Uterus (tissue), 4 donors: Measurements from ENCODE around the gene DOCK3. TPM values are rescaled to one million over a fixed set of nuclear protein-coding genes. Genes with fewer than 3 reads are reported as not detected.

Source experiments
- DNase-seq, 2 donors: peaks; one replicate each; pipeline ENCODE4 v3.0.0-alpha.2; 2019 to 2020
- H3K27ac ChIP-seq, 2 donors: fragments of 200-600 bp; sonication (generic); 1 replicate in 1 of 2; 2 replicates in 1 of 2; pipeline ENCODE4 v1.5.1; 2016 to 2018
- H3K27me3 ChIP-seq, 2 donors: fragments of 200-600 bp; sonication (generic); one replicate each; pipeline ENCODE4 v1.5.1; 2018 to 2019; ENCODE audit warnings: control low read depth in 1 of 2
- H3K36me3 ChIP-seq, 2 donors: fragments of 200-600 bp; sonication (generic); one replicate each; pipeline ENCODE4 v1.5.1; 2019; ENCODE audit warnings: control low read depth in 1 of 2
- H3K4me1 ChIP-seq, 2 donors: fragments of 200-600 bp; sonication (generic); one replicate each; pipeline ENCODE4 v1.5.1; 2018 to 2019; ENCODE audit warnings: control low read depth in 1 of 2
- H3K4me3 ChIP-seq, 2 donors: fragments of 200-600 bp; sonication (generic); 1 replicate in 1 of 2; 2 replicates in 1 of 2; pipeline ENCODE4 v1.5.1; 2018 to 2019; ENCODE audit warnings: mild to moderate bottlenecking in 1 of 2
- H3K9me3 ChIP-seq, 2 donors: fragments of 200-600 bp; sonication (generic); one replicate each; pipeline ENCODE4 v1.5.1; 2019; ENCODE audit warnings: control low read depth in 1 of 2
- POLR2A ChIP-seq, 2 donors: fragments of 450-650 bp; IDR thresholded peaks; one replicate each; pipeline ENCODE4 v1.6.1; 2016; ENCODE audit warnings: antibody characterized with exemption in 2 of 2, mild to moderate bottlenecking in 1 of 2, moderate library complexity in 1 of 2
- intact Hi-C: fragments of 100-400 bp; cut with DNase I; formaldehyde crosslinking; loops from one replicate; pipeline ENCODE4 v1.15.1; 2023; ENCODE audit warnings: low total_unique reads
- total RNA-seq, 4 donors: library from RNA; depleted of rRNA in 3 of 4; stranded (reverse); fragments of >200 nt in 3 of 4; gene quantifications; one replicate each; pipeline versions ENCODE4 v1.1.0 to v1.2.4, GENCODE V29; 2014 to 2023
- TF ChIP-seq, protein P1 (sequence below), 4 experiments: fragments of 200-600 bp in 2 of 4; fragments of 450-650 bp in 2 of 4; sonication (generic) in 2 of 4; IDR thresholded peaks; one replicate each; pipeline ENCODE4 v1.5.1; 2016 to 2019; ENCODE audit warnings: antibody characterized with exemption in 4 of 4, mild to moderate bottlenecking in 2 of 4, moderate library complexity in 1 of 4
- donor health status: DM: yes; HTN: yes; CAD: no.

DOCK3 gene
- total RNA-seq, 4 donors from 2014 or later = under 0.01 to 1.6 (median 0.46) TPM

DNA sequence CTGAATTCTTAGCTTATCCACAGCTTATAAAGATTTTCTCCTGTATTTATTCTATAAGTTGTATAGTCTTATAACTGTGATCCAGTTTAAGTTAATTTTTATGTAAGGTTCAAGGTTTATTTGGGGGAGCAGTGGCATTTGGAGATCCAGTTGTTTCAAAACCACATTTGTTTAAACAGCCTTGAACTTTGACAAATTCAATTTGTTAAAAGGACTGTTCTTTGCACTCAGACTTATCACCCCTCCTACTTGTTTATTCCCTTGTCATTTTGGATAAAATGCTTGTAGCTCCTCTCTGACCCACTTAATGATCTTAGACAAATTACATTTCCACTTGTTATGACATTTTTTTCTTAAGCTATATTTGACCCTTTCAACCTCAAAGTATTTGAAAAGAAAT is 327.8 kb downstream of the DOCK3 start:
- no peaks in the 10 kb centered on the region for H3K36me3 ChIP-seq
- no peak for DNase-seq
- no peak overlapping the region for H3K27ac ChIP-seq
- no peaks in the 10 kb centered on the region for H3K27me3 ChIP-seq
- intact Hi-C loops = no loop called here
- no peak for TF ChIP-seq POLR2A (IDR thresholded peaks at IDR 0.05)
- TF ChIP-seq, protein P1, sequence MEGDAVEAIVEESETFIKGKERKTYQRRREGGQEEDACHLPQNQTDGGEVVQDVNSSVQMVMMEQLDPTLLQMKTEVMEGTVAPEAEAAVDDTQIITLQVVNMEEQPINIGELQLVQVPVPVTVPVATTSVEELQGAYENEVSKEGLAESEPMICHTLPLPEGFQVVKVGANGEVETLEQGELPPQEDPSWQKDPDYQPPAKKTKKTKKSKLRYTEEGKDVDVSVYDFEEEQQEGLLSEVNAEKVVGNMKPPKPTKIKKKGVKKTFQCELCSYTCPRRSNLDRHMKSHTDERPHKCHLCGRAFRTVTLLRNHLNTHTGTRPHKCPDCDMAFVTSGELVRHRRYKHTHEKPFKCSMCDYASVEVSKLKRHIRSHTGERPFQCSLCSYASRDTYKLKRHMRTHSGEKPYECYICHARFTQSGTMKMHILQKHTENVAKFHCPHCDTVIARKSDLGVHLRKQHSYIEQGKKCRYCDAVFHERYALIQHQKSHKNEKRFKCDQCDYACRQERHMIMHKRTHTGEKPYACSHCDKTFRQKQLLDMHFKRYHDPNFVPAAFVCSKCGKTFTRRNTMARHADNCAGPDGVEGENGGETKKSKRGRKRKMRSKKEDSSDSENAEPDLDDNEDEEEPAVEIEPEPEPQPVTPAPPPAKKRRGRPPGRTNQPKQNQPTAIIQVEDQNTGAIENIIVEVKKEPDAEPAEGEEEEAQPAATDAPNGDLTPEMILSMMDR (IDR thresholded peaks at IDR 0.05) = no peak
- H3K9me3 ChIP-seq = no peaks in the 10 kb centered on the region
- no peak overlapping the region for H3K4me3 ChIP-seq
- H3K4me1 ChIP-seq = no peaks in the 10 kb centered on the region

DNA sequence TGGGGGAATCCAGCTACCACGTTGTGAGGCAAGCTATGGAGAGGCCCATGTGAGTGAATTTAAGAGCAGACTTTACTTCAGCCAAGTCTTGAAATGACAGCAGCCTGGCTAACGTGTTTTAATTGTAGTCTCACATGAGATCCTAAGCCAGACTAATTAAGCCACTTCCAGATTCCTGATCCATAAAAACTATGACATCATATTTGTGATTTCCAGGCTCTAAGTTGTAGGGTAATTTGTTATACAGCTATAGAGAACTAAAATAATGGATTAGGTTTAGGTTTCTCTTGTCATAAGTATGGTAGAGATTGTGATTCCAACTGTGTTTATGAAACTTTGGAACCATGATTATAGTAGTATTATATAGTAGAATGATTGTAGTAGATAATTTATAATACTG is 329.5 kb downstream of the DOCK3 start:
- no peak overlapping the region for H3K27ac ChIP-seq
- H3K27me3 ChIP-seq = no peaks in the 10 kb centered on the region
- intact Hi-C loops = no loop called here
- no peaks in the 10 kb centered on the region for H3K36me3 ChIP-seq
- no peaks in the 10 kb centered on the region for H3K9me3 ChIP-seq
- TF ChIP-seq, protein P1 (IDR thresholded peaks at IDR 0.05) = no peak
- TF ChIP-seq POLR2A (IDR thresholded peaks at IDR 0.05) = no peak
- no peak overlapping the region for H3K4me3 ChIP-seq
- H3K4me1 ChIP-seq = no peaks in the 10 kb centered on the region
- DNase-seq = no peak

DNA sequence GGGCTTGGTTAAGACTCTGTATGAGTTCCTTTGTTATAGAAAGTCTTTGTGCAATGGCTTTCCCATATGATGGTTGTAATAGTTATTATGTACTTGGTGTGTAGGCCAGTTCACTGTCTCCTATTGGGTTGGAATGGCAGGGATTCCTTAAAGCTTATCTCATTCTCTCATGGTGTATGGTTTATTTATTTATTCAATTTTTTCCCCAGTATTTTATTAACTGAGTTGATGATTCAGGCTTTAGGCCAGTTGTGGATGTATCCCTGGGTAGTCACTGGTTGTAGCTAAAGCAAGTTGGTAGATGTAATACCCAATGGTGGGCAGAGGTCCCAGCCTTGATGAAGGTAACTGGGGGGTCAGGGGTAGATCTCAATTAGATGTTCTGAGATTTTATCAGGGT is 349.4 kb downstream of the DOCK3 start:
- no peaks in the 10 kb centered on the region for H3K4me1 ChIP-seq
- no peak overlapping the region for H3K4me3 ChIP-seq
- TF ChIP-seq, protein P1 (IDR thresholded peaks at IDR 0.05) = no peak
- no peak for TF ChIP-seq POLR2A (IDR thresholded peaks at IDR 0.05)
- H3K36me3 ChIP-seq = no peaks in the 10 kb centered on the region
- H3K27me3 ChIP-seq = no peaks in the 10 kb centered on the region
- DNase-seq = no peak
- H3K27ac ChIP-seq = no peak overlapping the region
- intact Hi-C loops = no loop called here
- H3K9me3 ChIP-seq = no peaks in the 10 kb centered on the region

DNA sequence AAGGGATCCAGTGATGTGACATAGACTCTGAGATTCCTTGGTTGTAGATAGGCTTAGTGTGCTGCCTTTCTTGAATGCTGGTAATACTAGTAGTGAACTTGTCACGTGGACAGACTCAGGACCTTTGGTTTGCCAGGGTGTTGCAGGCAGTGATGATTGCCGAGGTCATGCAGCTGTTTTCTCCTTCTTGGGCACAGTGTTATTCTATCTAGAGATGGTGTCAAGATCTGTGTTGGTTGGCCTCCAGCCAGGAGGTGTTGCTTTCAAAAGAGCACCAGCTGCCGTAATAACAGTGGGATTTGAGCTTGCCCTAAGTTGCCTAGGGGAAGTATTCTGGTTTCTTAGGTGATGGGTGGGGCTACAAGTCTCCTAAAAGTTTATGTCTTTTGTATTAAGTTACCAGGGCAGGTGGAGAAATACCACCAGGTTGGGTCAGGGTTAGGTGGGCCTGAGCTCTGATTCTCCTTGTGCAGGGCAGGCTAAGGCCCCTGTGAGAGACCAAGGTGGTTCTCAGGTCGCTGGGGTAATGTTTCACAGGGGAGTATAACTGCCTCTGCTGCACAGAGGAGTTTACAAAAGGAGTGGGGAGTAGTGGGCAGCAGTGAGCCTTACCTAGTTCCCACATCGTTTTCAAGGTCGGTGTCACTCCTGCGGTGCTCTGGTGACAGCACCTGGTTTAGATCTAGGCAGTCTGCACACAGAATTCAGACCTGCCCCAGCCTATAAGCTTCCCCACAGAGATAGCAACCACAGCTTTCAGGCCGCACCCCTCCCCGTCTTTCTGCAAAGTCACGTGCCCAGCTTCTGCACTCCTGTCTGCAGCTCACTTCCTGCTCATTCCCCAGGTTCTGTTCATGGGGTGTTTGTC is 350.3 kb downstream of the DOCK3 start:
- H3K27ac ChIP-seq = no peak overlapping the region
- no peaks in the 10 kb centered on the region for H3K9me3 ChIP-seq
- H3K4me3 ChIP-seq = no peak overlapping the region
- H3K36me3 ChIP-seq = no peaks in the 10 kb centered on the region
- intact Hi-C loops = no loop called here
- TF ChIP-seq POLR2A (IDR thresholded peaks at IDR 0.05) = no peak
- TF ChIP-seq, protein P1 (IDR thresholded peaks at IDR 0.05) = no peak
- H3K27me3 ChIP-seq = no peaks in the 10 kb centered on the region
- peak in 1 of 2 donors; percentile 17 for DNase-seq
- H3K4me1 ChIP-seq = no peaks in the 10 kb centered on the region

DNA sequence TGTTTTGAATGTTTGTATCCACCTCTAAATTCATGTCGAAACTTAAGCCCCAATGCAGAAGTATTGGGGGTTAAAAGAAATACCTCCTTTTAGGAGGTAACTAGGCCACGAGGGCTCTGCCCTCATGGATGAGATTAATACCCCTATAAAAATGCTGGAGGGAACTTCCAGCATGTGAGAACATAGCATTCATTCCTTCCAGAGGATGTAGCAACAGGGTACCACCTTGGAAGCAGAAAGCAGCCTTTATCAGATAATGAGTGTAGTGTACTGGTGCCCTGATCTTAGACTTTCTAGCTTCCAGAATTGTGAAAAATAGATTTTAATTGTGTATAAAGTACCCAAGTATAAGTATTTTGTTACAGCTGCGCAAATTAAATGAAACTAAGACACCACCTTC is 356.9 kb downstream of the DOCK3 start:
- no peaks in the 10 kb centered on the region for H3K27me3 ChIP-seq
- no peak for DNase-seq
- no peaks in the 10 kb centered on the region for H3K9me3 ChIP-seq
- TF ChIP-seq, protein P1 (IDR thresholded peaks at IDR 0.05) = no peak
- no peak for TF ChIP-seq POLR2A (IDR thresholded peaks at IDR 0.05)
- intact Hi-C loops = no loop called here
- no peaks in the 10 kb centered on the region for H3K4me1 ChIP-seq
- no peak overlapping the region for H3K4me3 ChIP-seq
- H3K27ac ChIP-seq = no peak overlapping the region
- H3K36me3 ChIP-seq = no peaks in the 10 kb centered on the region
